IgD-negative memory B cell (primary cell): ENCODE data around the gene ARHGAP29. TPM values are rescaled to one million over a fixed set of nuclear protein-coding genes. Genes with fewer than 3 reads are reported as not detected.

ENCODE experiments used
- H3K27ac Mint-ChIP-seq, 3 donors: one replicate each; pipeline ENCODE4 v1.8.0; 2020 to 2022; ENCODE audit warnings: mild to moderate bottlenecking in 3 of 3, mixed read lengths in 3 of 3, moderate library complexity in 1 of 3
- H3K27me3 Mint-ChIP-seq: one replicate; pipeline ENCODE4 v1.8.0; 2021; ENCODE audit warnings: mixed read lengths
- H3K36me3 Mint-ChIP-seq: one replicate; pipeline ENCODE4 v1.8.0; 2020; ENCODE audit warnings: mild to moderate bottlenecking, mixed read lengths
- H3K4me1 Mint-ChIP-seq, 3 donors: one replicate each; pipeline ENCODE4 v1.8.0; 2020 to 2022; ENCODE audit warnings: mixed read lengths in 3 of 3, mild to moderate bottlenecking in 1 of 3
- H3K4me3 Mint-ChIP-seq, 4 donors: one replicate each; pipeline ENCODE4 v1.8.0; 2020 to 2022; ENCODE audit warnings: mild to moderate bottlenecking in 4 of 4, mixed read lengths in 4 of 4, moderate library complexity in 3 of 4
- H3K9me3 Mint-ChIP-seq, 3 donors: one replicate each; pipeline ENCODE4 v1.8.0; 2020 to 2021; ENCODE audit warnings: mixed read lengths in 3 of 3, mild to moderate bottlenecking in 1 of 3
- polyA plus RNA-seq: library from polyadenylated mRNA; unstranded; fragments of 300-500 nt; fragmentation: Illumina TruSeq; gene quantifications from one replicate; pipeline ENCODE4 v1.2.3, GENCODE V29; 2021

Gene ARHGAP29
- not detected for polyA plus RNA-seq

- peak within 1 kb of the TSS; percentile 63 to 89 (median 72) for H3K4me3 Mint-ChIP-seq
- peaks cover 0 to 7% (median 7%) of the 10 kb centered on the region in 3 donors for H3K4me1 Mint-ChIP-seq
- H3K27me3 Mint-ChIP-seq, result peaks cover 41% of the 10 kb centered on the region
- peaks cover 2% of the 10 kb centered on the region for H3K36me3 Mint-ChIP-seq
- H3K9me3 Mint-ChIP-seq, result peaks cover 0 to 10% (median 2%) of the 10 kb centered on the region in 3 donors
- H3K27ac Mint-ChIP-seq, result peak within 1 kb of the TSS in 1 of 3 donors; percentile 42
Measured at GRCh38 chr1:94237291-94238226, at the start of gene ARHGAP29. Gene ARHGAP29, minus strand, starts transcription at chr1:94237584. Its CDS starts 5,973 bp downstream, at chr1:94231611.

- Mint-ChIP-seq H3K4me1 (peaks cover 0 to 1% (median 0%) of the 10 kb centered on the region in 3 donors), H3K4me3 (no peak overlapping the region), H3K9me3 (peaks cover 2 to 6% (median 5%) of the 10 kb centered on the region in 3 donors), H3K36me3 (no peaks in the 10 kb centered on the region), H3K27ac (no peak overlapping the region), H3K27me3 (no peaks in the 10 kb centered on the region)
Measured at GRCh38 chr1:94286864-94287437, 49.6 kb upstream of the ARHGAP29 start.

- Mint-ChIP-seq H3K4me3 (no peak overlapping the region), H3K4me1 (peaks cover 0 to 1% (median 0%) of the 10 kb centered on the region in 3 donors), H3K27me3 (no peaks in the 10 kb centered on the region), H3K27ac (no peak overlapping the region), H3K9me3 (peaks cover 2 to 6% (median 5%) of the 10 kb centered on the region in 3 donors), H3K36me3 (no peaks in the 10 kb centered on the region)
Measured at GRCh38 chr1:94285031-94285654, 47.8 kb upstream of the ARHGAP29 start.

GRCh38 chr1:94284476-94284875 is 47.1 kb upstream of the ARHGAP29 start:
- Mint-ChIP-seq H3K27me3 (no peaks in the 10 kb centered on the region), H3K27ac (no peak overlapping the region), H3K4me1 (peaks cover 0 to 1% (median 0%) of the 10 kb centered on the region in 3 donors), H3K4me3 (no peak overlapping the region), H3K36me3 (no peaks in the 10 kb centered on the region), H3K9me3 (peaks cover 2 to 6% (median 5%) of the 10 kb centered on the region in 3 donors)

GRCh38 chr1:94283462-94283861 is 46.1 kb upstream of the ARHGAP29 start:
- H3K27me3 Mint-ChIP-seq, result no peaks in the 10 kb centered on the region
- peaks cover 2 to 6% (median 5%) of the 10 kb centered on the region in 3 donors for H3K9me3 Mint-ChIP-seq
- H3K4me3 Mint-ChIP-seq, result no peak overlapping the region
- H3K36me3 Mint-ChIP-seq, result no peaks in the 10 kb centered on the region
- peaks cover 0 to 1% (median 0%) of the 10 kb centered on the region in 3 donors for H3K4me1 Mint-ChIP-seq
- no peak overlapping the region for H3K27ac Mint-ChIP-seq

- H3K27ac Mint-ChIP-seq, result no peak overlapping the region
- peaks cover 0 to 5% (median 0%) of the 10 kb centered on the region in 3 donors for H3K9me3 Mint-ChIP-seq
- no peaks in the 10 kb centered on the region for H3K36me3 Mint-ChIP-seq
- H3K4me1 Mint-ChIP-seq, result peaks cover 0 to under 1% (median 0%) of the 10 kb centered on the region in 3 donors
- no peak overlapping the region for H3K4me3 Mint-ChIP-seq
- no peaks in the 10 kb centered on the region for H3K27me3 Mint-ChIP-seq
Measured at GRCh38 chr1:94282143-94282711, 44.8 kb upstream of the ARHGAP29 start.

- Mint-ChIP-seq H3K27ac (no peak overlapping the region), H3K27me3 (no peaks in the 10 kb centered on the region)
Measured at GRCh38 chr1:94281361-94282142, 44.2 kb upstream of the ARHGAP29 start.

GRCh38 chr1:94280541-94280940 is 43.2 kb upstream of the ARHGAP29 start:
- Mint-ChIP-seq H3K27ac (no peak overlapping the region), H3K4me1 (no peaks in the 10 kb centered on the region), H3K9me3 (peaks cover 0 to 5% (median 0%) of the 10 kb centered on the region in 3 donors), H3K4me3 (no peak overlapping the region), H3K36me3 (no peaks in the 10 kb centered on the region), H3K27me3 (peaks cover 1% of the 10 kb centered on the region)

More at GRCh38 chr1:94281361-94282142, 44.2 kb upstream of the ARHGAP29 start:
- H3K36me3 Mint-ChIP-seq, result no peaks in the 10 kb centered on the region
- peaks cover 0 to 5% (median 0%) of the 10 kb centered on the region in 3 donors for H3K9me3 Mint-ChIP-seq
- H3K4me3 Mint-ChIP-seq, result no peak overlapping the region
- H3K4me1 Mint-ChIP-seq, result no peaks in the 10 kb centered on the region

GRCh38 chr1:94279462-94279861 is 42.1 kb upstream of the ARHGAP29 start:
- H3K4me1 Mint-ChIP-seq, result no peaks in the 10 kb centered on the region
- H3K27me3 Mint-ChIP-seq, result peaks cover 1% of the 10 kb centered on the region
- no peaks in the 10 kb centered on the region for H3K36me3 Mint-ChIP-seq
- peaks cover 0 to 3% (median 0%) of the 10 kb centered on the region in 3 donors for H3K9me3 Mint-ChIP-seq
- no peak overlapping the region for H3K27ac Mint-ChIP-seq
- no peak overlapping the region for H3K4me3 Mint-ChIP-seq

- Mint-ChIP-seq H3K27me3 (peaks cover 1% of the 10 kb centered on the region), H3K4me3 (no peak overlapping the region), H3K4me1 (no peaks in the 10 kb centered on the region), H3K36me3 (no peaks in the 10 kb centered on the region), H3K27ac (no peak overlapping the region), H3K9me3 (peaks cover 0 to 3% (median 0%) of the 10 kb centered on the region in 3 donors)
Measured at GRCh38 chr1:94279038-94279437, 41.7 kb upstream of the ARHGAP29 start.

- Mint-ChIP-seq H3K4me3 (no peak overlapping the region), H3K36me3 (no peaks in the 10 kb centered on the region), H3K9me3 (peaks cover 0 to 1% (median 0%) of the 10 kb centered on the region in 3 donors), H3K27me3 (peaks cover 4% of the 10 kb centered on the region), H3K4me1 (no peaks in the 10 kb centered on the region), H3K27ac (no peak overlapping the region)
Measured at GRCh38 chr1:94276988-94277434, 39.6 kb upstream of the ARHGAP29 start.

GRCh38 chr1:94275083-94275482 is 37.7 kb upstream of the ARHGAP29 start:
- Mint-ChIP-seq H3K36me3 (no peaks in the 10 kb centered on the region), H3K4me3 (no peak overlapping the region), H3K27ac (no peak overlapping the region), H3K27me3 (peaks cover 4% of the 10 kb centered on the region), H3K9me3 (peaks cover 0 to 1% (median 0%) of the 10 kb centered on the region in 3 donors), H3K4me1 (no peaks in the 10 kb centered on the region)

- Mint-ChIP-seq H3K4me1 (no peaks in the 10 kb centered on the region), H3K27me3 (peaks cover 4% of the 10 kb centered on the region), H3K4me3 (no peak overlapping the region), H3K36me3 (no peaks in the 10 kb centered on the region), H3K9me3 (peaks cover 0 to 1% (median 0%) of the 10 kb centered on the region in 3 donors), H3K27ac (no peak overlapping the region)
Measured at GRCh38 chr1:94274561-94274960, 37.2 kb upstream of the ARHGAP29 start.

- H3K4me3 Mint-ChIP-seq, result no peak overlapping the region
- H3K9me3 Mint-ChIP-seq, result peaks cover 0 to 1% (median 0%) of the 10 kb centered on the region in 3 donors
- H3K4me1 Mint-ChIP-seq, result no peaks in the 10 kb centered on the region
- H3K36me3 Mint-ChIP-seq, result no peaks in the 10 kb centered on the region
- H3K27ac Mint-ChIP-seq, result no peak overlapping the region
- peaks cover 4% of the 10 kb centered on the region for H3K27me3 Mint-ChIP-seq
Measured at GRCh38 chr1:94273111-94273510, 35.7 kb upstream of the ARHGAP29 start.
